KOPT-K1 (cell line): ENCODE results near the gene RNASE11.
"Not testable (repeated sequence)": the region's sequence is repeated elsewhere in the genome, so short reads cannot be mapped to it uniquely, and the experiment has no call there.

ENCODE experiments used
- H3K27ac ChIP-seq: fragments of 200-600 bp; sonication (generic); 2 replicates; pipeline ENCODE4 v1.5.1; 2016; ENCODE audit warnings: antibody characterized with exemption, mild to moderate bottlenecking, low read depth, low read length; ENCODE audit not compliant: poor library complexity, severe bottlenecking
- H3K36me3 ChIP-seq: fragments of 200-600 bp; sonication (generic); 2 replicates; pipeline ENCODE4 v1.5.1; 2017; ENCODE audit warnings: antibody characterized with exemption, mild to moderate bottlenecking, low read length, moderate library complexity; ENCODE audit not compliant: insufficient read depth
- H3K9me3 ChIP-seq: fragments of 200-600 bp; sonication (generic); 2 replicates; pipeline ENCODE4 v1.5.1; 2017; ENCODE audit warnings: antibody characterized with exemption, low read length, mild to moderate bottlenecking; ENCODE audit not compliant: insufficient read depth, poor library complexity, severe bottlenecking

Gene RNASE11

DNA sequence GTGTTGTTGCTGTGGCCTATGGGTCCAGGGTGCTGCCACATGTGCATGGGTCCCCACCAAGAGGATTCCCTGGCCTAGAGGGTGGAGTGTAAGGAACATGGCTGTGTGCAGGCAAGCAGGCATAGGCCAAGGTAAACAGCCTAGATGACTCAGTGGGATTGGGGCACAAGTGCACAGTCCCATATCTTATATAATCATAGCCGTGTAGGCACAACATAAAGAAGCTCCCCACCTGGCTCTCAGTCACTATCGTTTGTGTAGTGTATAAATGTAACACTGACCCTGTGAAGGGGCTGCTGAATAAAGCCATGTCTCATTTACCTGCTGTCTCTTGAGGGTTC lies 19.1 kb upstream of the RNASE11 start:
- Histone ChIP-seq H3K36me3 (no peaks in the 10 kb centered on the region), H3K27ac (no peak overlapping the region), H3K9me3 (no peaks in the 10 kb centered on the region)

DNA sequence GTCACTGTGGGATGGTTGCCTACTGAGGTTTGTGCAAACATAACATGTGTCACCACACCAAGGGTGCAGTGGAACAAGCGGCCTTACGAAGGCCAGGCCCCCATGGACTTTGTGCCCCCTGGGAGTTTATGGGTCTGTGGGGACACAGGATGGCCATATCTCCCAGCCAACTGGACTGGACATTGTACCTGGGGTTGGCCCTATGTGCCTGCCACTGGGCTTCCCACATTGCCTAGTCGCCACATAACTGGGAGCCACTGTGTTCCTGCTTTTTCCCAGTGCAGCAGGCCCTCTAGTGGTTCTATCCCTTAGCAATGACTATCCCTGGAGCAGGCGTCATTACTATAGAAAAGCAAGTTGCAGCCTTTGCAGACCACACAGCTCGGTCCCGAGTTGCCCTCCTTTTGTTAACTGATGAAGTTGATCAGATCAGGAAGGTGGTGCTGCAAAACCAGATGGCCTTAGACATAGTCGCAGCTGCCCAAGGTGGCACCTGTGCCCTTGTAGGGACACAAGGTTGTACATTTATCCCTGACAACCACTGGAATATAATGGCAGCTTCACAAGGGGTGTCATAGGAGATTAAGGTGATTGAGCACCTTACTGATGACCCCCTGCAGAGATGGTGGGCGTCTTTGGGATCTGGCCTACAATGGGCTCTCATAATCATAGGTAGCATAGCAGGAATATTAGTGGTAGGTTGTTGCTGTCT lies 18.5 kb upstream of the RNASE11 start:
- Histone ChIP-seq H3K9me3 (no peaks in the 10 kb centered on the region), H3K36me3 (no peaks in the 10 kb centered on the region), H3K27ac (no peak overlapping the region)

DNA sequence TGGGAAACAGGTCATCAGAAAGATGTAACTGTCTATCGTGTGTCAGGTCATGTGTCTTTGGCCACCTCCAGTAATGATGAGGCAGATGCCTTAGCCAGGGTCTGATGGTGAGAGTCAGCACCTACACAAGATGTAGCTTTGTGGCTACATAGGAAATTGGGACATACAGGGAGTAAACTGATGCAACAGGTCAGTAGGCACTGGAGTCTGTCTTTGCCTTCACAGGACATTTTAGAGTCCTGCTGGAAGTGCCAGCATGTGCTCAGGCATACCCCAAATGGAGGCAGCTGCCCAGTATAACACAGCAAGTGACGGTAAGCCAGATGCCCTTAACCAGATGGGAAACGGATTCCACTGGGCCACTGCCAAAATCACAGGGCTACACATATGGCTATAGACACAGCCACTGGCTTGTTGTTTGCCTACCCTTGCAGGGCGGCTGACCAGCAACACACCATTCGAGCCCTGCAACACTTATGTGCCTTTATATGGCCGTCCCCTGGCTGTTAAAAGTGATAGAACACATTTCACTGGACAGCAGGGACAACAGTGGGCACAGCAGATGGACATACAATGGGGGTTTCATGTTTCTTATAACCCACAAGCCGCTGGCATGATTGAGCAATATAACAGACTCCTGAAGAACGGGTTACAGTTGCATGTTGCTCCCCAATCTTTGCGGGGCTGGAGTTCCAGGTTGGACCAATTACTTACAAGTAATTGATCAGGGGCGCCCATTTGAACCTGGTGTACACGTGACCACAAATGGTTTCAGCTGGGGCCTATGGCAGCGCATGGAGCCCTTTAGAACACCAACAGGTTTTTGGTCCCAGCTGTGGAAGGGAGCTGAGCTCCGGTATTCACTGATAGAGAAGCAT lies 16.3 kb upstream of the RNASE11 start:
- no peaks in the 10 kb centered on the region for H3K9me3 ChIP-seq
- H3K27ac ChIP-seq = no peak overlapping the region
- H3K36me3 ChIP-seq = no peaks in the 10 kb centered on the region

DNA sequence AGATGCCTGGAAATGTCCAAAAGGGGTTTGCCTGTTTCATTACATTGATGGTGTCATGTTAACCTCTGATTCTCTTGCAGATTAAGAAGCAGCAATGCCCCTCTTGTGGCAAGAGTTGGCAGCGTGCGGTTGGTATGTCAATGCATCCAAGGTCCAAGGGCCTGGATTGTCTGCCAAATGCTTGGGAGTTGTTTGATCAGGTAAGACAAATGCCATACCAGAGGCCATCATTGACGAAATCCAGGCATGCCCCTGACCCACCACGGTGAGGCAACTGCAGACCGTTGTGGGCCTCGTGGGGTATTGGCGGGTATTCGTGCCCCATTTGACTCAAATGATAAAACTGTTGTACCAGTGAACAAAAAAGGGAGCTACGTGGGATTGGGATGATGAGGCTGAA lies 14.8 kb upstream of the RNASE11 start:
- Histone ChIP-seq H3K9me3 (no peaks in the 10 kb centered on the region), H3K36me3 (no peaks in the 10 kb centered on the region), H3K27ac (no peak overlapping the region)

DNA sequence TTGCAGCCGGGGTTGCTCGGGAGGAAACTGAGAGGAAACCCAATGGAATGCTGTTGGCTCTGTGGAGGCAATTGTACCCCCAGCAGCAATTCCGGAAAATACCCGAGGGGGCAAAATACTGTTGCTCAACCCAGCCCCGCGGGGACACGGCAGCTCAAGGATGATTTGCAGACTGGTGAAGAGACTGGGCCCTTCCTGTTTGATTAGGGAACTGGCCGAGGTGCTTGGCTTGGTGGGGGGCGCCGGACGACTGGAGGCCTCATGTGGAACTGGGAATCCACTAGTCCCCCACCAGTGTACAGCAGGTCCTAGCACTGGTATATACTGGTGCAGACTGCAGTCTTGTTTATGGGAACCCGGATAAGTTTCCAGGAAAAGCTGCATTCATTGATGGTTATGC lies 13.7 kb upstream of the RNASE11 start:
- H3K9me3 ChIP-seq = no peaks in the 10 kb centered on the region
- no peak overlapping the region for H3K27ac ChIP-seq
- H3K36me3 ChIP-seq = no peaks in the 10 kb centered on the region

DNA sequence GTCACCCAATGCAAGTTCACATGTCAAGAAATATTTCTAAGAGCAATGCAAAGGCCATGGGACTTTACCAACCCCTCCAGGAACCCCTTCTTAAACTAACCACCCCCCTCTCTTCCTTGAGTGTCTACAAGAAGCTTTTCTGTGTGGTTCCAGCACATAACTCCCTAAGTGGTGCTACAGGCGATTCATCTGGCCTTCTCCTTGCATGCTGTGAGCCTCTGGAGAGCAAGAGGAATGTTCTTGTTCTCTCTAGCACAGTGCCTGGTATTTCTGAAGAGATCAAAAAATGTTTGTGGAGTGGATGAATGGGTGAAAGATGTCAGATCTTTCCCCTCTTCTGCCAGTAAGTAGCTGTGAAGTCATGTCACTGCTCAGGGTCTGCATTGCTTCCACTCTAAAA lies 9.3 kb upstream of the RNASE11 start:
- no peaks in the 10 kb centered on the region for H3K9me3 ChIP-seq
- no peaks in the 10 kb centered on the region for H3K36me3 ChIP-seq
- no peak overlapping the region for H3K27ac ChIP-seq

DNA sequence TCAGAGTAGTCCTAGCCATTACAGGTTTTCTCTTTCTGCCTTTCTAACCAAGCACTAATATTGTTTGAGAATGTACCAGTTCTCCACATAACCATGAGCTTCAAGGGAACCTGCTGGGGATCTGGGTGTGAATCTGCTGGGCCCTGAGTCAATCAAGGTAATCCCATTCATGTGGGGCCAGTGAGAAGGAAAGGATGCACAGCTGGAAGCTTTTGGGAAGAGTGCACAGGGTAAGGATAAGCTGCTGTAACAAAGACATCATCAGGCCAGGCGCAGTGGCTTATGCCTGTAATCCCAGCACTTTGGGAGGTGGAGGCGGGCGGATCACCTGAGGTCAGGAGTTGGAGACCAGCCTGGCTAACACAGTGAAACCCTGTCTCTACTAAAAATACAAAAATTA lies 7.9 kb upstream of the RNASE11 start:
- H3K36me3 ChIP-seq, H3K27ac ChIP-seq, H3K9me3 ChIP-seq: not testable (repeated sequence)

DNA sequence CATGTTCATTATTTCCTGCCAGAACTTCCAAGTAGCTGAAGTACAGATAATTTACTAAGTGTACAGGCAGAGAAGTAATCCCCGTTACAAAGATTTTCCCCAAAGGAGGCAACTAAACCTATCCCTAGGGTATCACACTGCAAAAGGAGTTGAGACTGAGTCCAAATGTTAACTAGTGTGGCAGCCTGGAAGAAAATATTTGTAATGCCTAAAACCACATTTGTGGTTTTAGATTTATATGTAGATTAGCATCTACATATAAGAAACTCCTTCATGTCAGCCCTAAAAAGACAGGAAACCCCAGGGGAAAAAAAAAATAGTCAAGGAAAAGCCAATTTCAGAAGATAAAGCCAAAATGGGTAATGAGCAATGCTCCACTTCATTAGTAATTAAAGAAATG lies 4.8 kb upstream of the RNASE11 start:
- Histone ChIP-seq H3K9me3 (no peaks in the 10 kb centered on the region), H3K27ac (no peak overlapping the region), H3K36me3 (no peaks in the 10 kb centered on the region)

DNA sequence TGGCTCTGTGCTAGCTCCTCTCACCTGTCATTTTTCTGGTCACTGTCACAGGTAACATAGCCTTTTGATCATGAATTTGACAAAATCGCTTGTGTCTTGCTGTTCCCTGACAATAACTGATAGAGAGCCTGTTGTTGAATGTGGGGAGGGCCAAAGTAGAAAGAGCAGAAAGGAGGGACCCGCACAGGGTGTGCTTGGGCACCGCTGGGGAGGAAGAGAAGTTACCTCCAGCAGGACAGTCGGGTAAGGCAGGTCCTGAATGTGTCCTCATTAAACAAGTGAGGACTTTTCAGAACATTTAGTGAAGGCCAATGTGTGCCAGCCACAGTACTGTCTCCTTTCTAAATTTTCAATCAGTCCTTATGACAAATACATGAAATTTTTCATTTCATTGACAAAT lies 3.4 kb upstream of the RNASE11 start, which contains the start of gene RNASE12:
RNASE12 (minus strand) TSS at position 142 of the 400 bp plus-strand sequence. CDS start 653 bp downstream, outside the sequence.
- H3K9me3 ChIP-seq = no peaks in the 10 kb centered on the region
- no peak within 1 kb of the TSS for H3K27ac ChIP-seq

DNA sequence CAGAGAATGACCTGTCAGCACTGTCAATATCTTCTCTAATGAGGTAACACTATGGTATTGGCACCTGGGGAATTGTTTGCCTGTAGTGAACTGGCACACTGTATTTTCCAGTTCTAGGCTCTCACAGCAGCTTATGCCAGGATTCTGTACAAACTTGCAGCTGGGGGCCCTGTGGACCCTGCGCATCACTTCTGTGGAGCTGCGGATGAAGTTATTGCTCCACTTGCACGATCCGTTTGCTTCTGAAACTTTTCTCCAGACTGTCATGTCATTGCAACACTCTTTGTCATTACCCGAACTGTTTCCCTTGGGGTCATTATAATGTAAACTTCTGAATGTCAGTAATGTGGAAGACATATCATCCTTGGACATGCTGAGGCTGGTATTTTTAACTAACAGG lies 3.9 kb downstream of the RNASE11 start:
- Histone ChIP-seq H3K27ac (no peak overlapping the region), H3K9me3 (no peaks in the 10 kb centered on the region), H3K36me3 (no peaks in the 10 kb centered on the region)

More for the DNA sequence above, 3.4 kb upstream of the RNASE11 start, which contains the start of gene RNASE12:
- no peaks in the 10 kb centered on the region for H3K36me3 ChIP-seq

DNA sequence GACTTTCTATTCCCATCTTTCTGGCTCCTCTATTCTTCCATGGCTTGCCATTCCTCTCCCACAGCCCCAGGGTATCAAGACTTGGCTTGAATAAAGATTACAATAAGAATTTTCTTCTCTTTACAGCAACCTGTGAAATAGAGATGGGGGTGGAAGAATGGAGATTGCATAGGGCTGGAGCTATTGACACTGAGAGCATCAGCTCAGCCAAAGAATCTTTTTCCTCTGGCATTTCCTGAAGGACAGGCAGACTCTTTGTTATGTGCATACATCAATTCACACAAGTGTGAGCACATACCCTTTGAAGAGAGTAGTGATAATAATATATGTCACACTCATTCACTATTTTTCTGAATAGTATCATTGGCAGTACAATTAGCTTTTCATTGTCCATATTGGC lies 4.7 kb downstream of the RNASE11 start:
- H3K36me3 ChIP-seq = no peaks in the 10 kb centered on the region
- H3K9me3 ChIP-seq = no peaks in the 10 kb centered on the region
- no peak overlapping the region for H3K27ac ChIP-seq

DNA sequence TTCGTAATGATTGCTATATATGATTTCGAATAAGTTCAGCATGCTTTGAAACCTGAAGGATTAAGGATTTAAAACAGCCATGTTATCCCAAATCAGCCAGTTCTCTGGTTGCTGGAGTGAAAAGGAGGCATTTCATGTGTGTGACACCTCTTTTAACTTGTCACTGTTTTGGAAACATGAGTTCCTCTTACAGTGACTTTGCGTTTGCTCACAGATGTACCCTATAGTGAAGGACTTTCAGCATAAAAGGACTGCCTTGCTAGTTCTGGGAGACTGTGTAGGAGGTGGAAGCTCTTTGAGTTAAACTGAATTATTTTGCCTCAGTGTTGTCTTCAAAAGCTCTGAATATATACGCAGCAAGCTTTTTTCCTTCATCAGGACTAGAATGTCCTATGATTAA lies 7.6 kb downstream of the RNASE11 start:
- Histone ChIP-seq H3K9me3 (no peaks in the 10 kb centered on the region), H3K27ac (no peak overlapping the region), H3K36me3 (no peaks in the 10 kb centered on the region)

DNA sequence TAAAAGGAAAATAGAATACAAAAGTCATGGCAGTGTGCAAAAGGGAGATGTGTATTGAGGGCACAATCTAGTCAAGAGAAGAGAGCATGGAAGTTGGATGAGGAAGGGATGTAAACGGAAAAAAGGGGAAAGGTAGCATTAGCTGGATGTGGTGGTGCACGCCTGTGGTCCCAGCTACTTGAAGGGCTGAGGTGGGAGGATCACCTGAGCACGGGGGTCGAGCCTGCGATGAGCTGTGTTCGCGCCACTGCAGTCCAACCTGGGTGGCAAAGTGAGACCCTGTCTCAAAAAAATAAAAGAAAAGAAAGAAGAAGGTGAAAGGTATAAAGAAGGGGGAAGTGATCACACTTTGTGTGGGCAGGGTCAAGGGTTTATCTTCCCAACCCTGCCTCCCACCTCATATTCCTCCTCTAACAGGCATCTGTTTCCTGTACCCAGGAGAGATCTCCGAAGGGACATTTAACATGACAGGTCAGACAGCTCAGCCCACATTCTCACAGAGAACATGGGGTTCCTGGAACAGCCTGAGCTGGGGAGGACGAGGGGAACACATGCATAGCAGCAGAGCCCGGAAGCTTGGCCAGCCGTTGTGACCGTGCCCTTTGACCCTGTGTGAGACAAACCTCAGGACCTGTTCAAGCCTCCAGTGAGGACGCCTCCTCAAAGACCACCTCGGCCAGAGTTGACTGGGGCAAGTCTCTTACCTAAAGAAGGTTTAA lies 8.9 kb downstream of the RNASE11 start:
- Histone ChIP-seq H3K27ac (no peak overlapping the region), H3K9me3 (no peaks in the 10 kb centered on the region), H3K36me3 (no peaks in the 10 kb centered on the region)

DNA sequence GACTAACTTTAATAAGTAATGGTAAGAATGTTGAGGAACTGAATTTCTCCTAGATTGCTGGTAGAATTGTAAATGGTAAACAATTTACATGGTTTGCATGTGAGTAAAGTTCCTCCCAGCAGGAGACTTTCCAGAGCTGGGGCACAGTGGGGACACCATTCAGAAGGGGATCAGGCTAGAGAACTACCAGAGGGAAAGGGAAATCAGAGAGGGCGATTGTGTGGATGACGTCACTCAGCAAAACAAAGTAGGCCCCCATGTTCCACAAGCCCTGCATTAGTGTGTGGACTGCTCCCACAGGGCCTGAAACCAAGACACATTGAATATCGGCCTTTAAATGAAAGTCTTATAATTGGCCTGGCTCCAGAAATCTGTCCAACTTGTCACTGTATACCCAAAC lies 9.5 kb downstream of the RNASE11 start:
- Histone ChIP-seq H3K9me3 (no peaks in the 10 kb centered on the region), H3K36me3 (no peaks in the 10 kb centered on the region), H3K27ac (no peak overlapping the region)

DNA sequence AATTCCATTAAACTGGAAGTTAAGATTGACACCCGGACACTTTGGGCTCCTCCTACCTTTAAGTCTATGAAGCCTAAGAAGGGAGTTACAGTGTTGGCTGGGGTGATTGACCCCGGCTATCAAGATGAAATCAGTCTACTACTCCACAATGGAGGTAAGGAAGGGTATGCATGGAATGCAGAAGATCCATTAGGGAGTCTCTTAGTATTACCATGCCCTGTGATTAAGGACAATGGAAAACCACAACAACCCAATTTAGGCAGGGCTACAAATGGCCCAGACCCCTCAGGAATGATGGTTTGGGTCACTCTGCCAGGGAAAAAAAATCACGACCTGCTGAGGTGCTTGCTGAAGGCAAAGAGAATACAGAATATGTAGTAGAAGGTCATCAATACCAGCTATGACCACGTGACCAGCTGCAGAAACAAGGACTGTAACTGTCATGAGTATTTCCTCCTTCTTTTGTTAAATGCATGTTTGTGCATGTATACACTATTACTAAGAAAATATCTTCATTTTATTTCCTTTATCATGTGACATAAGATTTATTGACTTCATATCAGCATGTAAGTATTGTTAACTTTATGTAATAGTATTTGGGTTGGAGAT lies 15.3 kb downstream of the RNASE11 start:
- peaks cover 15% of the 10 kb centered on the region for H3K9me3 ChIP-seq
- not testable (repeated sequence) for H3K27ac ChIP-seq

More for the DNA sequence above, 15.3 kb downstream of the RNASE11 start:
- H3K36me3 ChIP-seq = not testable (repeated sequence)
